ENCODE data around the gene MIB2. TPM values are rescaled to one million over a fixed set of nuclear protein-coding genes. Genes with fewer than 3 reads are reported as not detected.

Gene MIB2
- polyA plus RNA-seq, 1 of the 3 experiments (the other 2 are of a cell fraction) = 45.4 TPM

- no peaks in the 10 kb centered on the region for H3F3A ChIP-seq (replicated peaks; ENCODE audit: insufficient read depth)
- H3K27me3 ChIP-seq (ENCODE audit: insufficient read depth) = no peaks in the 10 kb centered on the region
- H3K36me3 ChIP-seq (replicated peaks in 1 of 2; ENCODE audit: control insufficient read depth in 1 of 2, insufficient read depth in 2 of 2, low read length in 1 of 2) = no peaks in the 10 kb centered on the region
- ChIA-PET CTCF (no interaction called here), POLR2A (no interaction called here)
- peaks cover 10% of the 10 kb centered on the region for H4K20me1 ChIP-seq (ENCODE audit: insufficient read depth)
- H3K9me2 ChIP-seq = no peaks in the 10 kb centered on the region
- H3K4me2 ChIP-seq = no peak overlapping the region
- TF ChIP-seq GATA2 (CRISPR knock-in tag; IDR thresholded peaks at IDR 0.05) = no peak
- TF ChIP-seq, protein P1, sequence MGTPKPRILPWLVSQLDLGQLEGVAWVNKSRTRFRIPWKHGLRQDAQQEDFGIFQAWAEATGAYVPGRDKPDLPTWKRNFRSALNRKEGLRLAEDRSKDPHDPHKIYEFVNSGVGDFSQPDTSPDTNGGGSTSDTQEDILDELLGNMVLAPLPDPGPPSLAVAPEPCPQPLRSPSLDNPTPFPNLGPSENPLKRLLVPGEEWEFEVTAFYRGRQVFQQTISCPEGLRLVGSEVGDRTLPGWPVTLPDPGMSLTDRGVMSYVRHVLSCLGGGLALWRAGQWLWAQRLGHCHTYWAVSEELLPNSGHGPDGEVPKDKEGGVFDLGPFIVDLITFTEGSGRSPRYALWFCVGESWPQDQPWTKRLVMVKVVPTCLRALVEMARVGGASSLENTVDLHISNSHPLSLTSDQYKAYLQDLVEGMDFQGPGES (IDR thresholded peaks at IDR 0.05; ENCODE audit: low read depth, low read length) = no peak
- TF ChIP-seq TAF1 (IDR thresholded peaks at IDR 0.05; ENCODE audit: borderline replicate concordance, low read depth, low read length) = no peak
- no peak for TF ChIP-seq EP300 (IDR thresholded peaks at IDR 0.05; ENCODE audit: borderline replicate concordance in 1 of 2, low read depth in 1 of 2, low read length in 1 of 2)
- no peak for TF ChIP-seq NFIC (IDR thresholded peaks at IDR 0.05; ENCODE audit: borderline replicate concordance)
- TF ChIP-seq SIN3A (IDR thresholded peaks at IDR 0.05; ENCODE audit: borderline replicate concordance, low read depth, low read length) = no peak
- TF ChIP-seq FOXJ3 (CRISPR knock-in tag; IDR thresholded peaks at IDR 0.05) = no peak
- no peak for TF ChIP-seq GABPA (IDR thresholded peaks at IDR 0.05; ENCODE audit: low read depth)
- TF ChIP-seq POLR2AphosphoS5 (IDR thresholded peaks at IDR 0.05; ENCODE audit: low read depth, low read length) = no peak
- TF ChIP-seq SMC3 (IDR thresholded peaks at IDR 0.05; ENCODE audit: low read depth, low read length) = no peak
- TF ChIP-seq RFX5 (IDR thresholded peaks at IDR 0.05; ENCODE audit: low read length) = no peak
- TF ChIP-seq MXI1 (IDR thresholded peaks at IDR 0.05; ENCODE audit: low read depth, low read length) = no peak
- TF ChIP-seq, protein P2, sequence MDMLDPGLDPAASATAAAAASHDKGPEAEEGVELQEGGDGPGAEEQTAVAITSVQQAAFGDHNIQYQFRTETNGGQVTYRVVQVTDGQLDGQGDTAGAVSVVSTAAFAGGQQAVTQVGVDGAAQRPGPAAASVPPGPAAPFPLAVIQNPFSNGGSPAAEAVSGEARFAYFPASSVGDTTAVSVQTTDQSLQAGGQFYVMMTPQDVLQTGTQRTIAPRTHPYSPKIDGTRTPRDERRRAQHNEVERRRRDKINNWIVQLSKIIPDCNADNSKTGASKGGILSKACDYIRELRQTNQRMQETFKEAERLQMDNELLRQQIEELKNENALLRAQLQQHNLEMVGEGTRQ (IDR thresholded peaks at IDR 0.05; ENCODE audit: borderline replicate concordance, low read depth, low read length) = no peak
- no peak for TF ChIP-seq RCOR1 (IDR thresholded peaks at IDR 0.05; ENCODE audit: low read length)
- no peak for TF ChIP-seq MEF2A (IDR thresholded peaks at IDR 0.05; ENCODE audit: borderline replicate concordance, low read depth)
- no peak overlapping the region for H3K4me3 ChIP-seq (ENCODE audit: low read depth in 2 of 2, low read length in 1 of 2)
- DNase-seq = no peak
- H3K9ac ChIP-seq = no peak overlapping the region
- 75% methylated on average over 9 of the region's 9 CpGs for WGBS (ENCODE audit: low lambda C conversion rate)
- H3K4me1 ChIP-seq (ENCODE audit: control insufficient read depth in 1 of 2, insufficient read depth in 2 of 2, low read depth in 1 of 2, low read length in 1 of 2) = peaks cover 0 to 9% of the 10 kb centered on the region in 2 experiments; a peak in 1 of 4 replicates
- H3K79me2 ChIP-seq (ENCODE audit: insufficient read depth) = peaks cover 19% of the 10 kb centered on the region
- H3K27ac ChIP-seq (ENCODE audit: low read depth in 2 of 2, low read length in 1 of 2) = no peak overlapping the region
- H2AFZ ChIP-seq (ENCODE audit: low read depth) = no peak overlapping the region
- H3K9me3 ChIP-seq = no peaks in the 10 kb centered on the region
These were observed 4.5 kb upstream of the MIB2 start for GRCh38 chr1:1610796-1611195.

GRCh38 chr1:1612104-1612400, 3.2 kb upstream of the MIB2 start:
- H3K27ac ChIP-seq (ENCODE audit: low read depth in 2 of 2, low read length in 1 of 2) = no peak overlapping the region
- ChIA-PET POLR2A (interaction anchor here (0.7 kb wide), 1 partner anchor 12 kb away, joined by 5 read pairs; no protein-coding TSS in a partner anchor), CTCF (no interaction called here)
- no peak overlapping the region for H3K9ac ChIP-seq
- H3F3A ChIP-seq (replicated peaks; ENCODE audit: insufficient read depth) = no peaks in the 10 kb centered on the region
- no peaks in the 10 kb centered on the region for H3K36me3 ChIP-seq (replicated peaks in 1 of 2; ENCODE audit: control insufficient read depth in 1 of 2, insufficient read depth in 2 of 2, low read length in 1 of 2)
- no peaks in the 10 kb centered on the region for H3K9me2 ChIP-seq
- H2AFZ ChIP-seq (ENCODE audit: low read depth) = no peak overlapping the region
- H3K4me3 ChIP-seq (ENCODE audit: low read depth in 2 of 2, low read length in 1 of 2) = no peak overlapping the region
- peaks cover 28% of the 10 kb centered on the region for H3K79me2 ChIP-seq (ENCODE audit: insufficient read depth)
- WGBS (ENCODE audit: low lambda C conversion rate) = 89% methylated on average over 3 of the region's 3 CpGs
- H4K20me1 ChIP-seq (ENCODE audit: insufficient read depth) = peaks cover 10% of the 10 kb centered on the region
- H3K4me2 ChIP-seq = no peak overlapping the region
- DNase-seq = no peak
- no peaks in the 10 kb centered on the region for H3K27me3 ChIP-seq (ENCODE audit: insufficient read depth)
- no peaks in the 10 kb centered on the region for H3K9me3 ChIP-seq
- H3K4me1 ChIP-seq (ENCODE audit: control insufficient read depth in 1 of 2, insufficient read depth in 2 of 2, low read depth in 1 of 2, low read length in 1 of 2) = peaks cover 0 to 17% of the 10 kb centered on the region in 2 experiments; a peak in 1 of 4 replicates
- TF ChIP-seq GABPA (IDR thresholded peaks at IDR 0.05; ENCODE audit: low read depth) (no peak), FOSL2 (IDR thresholded peaks at IDR 0.05; ENCODE audit: borderline replicate concordance, low read depth) (no peak), SIN3A (IDR thresholded peaks at IDR 0.05; ENCODE audit: borderline replicate concordance, low read depth, low read length) (no peak), YY1 (IDR thresholded peaks at IDR 0.05; ENCODE audit: low read depth) (no peak), TAF1 (IDR thresholded peaks at IDR 0.05; ENCODE audit: borderline replicate concordance, low read depth, low read length) (no peak)
- TF ChIP-seq, protein P2 (IDR thresholded peaks at IDR 0.05; ENCODE audit: borderline replicate concordance, low read depth, low read length) = no peak

Measured in SK-N-SH (cell line).